ENCODE measurements around the gene TENM4. TPM values are rescaled to one million over a fixed set of nuclear protein-coding genes. Genes with fewer than 3 reads are reported as not detected.
"Not testable (repeated sequence)": the region's sequence is repeated elsewhere in the genome, so short reads cannot be mapped to it uniquely, and the experiment has no call there.

TENM4 gene
- polyA plus RNA-seq, 3 donors: 21.1 to 26.5 (median 26.0) TPM

DNA sequence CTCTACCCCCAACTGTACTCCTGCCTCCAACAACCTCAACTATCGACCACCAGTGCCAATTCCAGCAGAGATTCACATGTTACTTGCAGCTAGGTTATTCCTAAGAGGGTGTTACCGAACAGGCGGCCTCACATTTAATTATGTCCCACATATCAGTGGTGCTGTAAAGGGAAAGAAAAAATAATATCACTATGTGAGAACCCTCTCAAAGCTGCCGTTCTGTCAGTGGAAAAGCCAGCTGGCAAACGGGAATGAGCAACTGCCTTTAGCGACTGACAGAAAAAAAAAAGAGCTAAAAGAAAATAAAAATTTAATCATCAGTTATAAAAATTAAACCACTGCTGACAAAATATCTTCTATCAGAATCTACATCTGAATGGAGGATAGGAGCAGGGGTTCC, 595.3 kb downstream of the TENM4 start:
- no peak for DNase-seq

- DNase-seq: no peak
Observed at GRCh38 chr11:78841456-78842060, 599.3 kb downstream of the TENM4 start.

DNA sequence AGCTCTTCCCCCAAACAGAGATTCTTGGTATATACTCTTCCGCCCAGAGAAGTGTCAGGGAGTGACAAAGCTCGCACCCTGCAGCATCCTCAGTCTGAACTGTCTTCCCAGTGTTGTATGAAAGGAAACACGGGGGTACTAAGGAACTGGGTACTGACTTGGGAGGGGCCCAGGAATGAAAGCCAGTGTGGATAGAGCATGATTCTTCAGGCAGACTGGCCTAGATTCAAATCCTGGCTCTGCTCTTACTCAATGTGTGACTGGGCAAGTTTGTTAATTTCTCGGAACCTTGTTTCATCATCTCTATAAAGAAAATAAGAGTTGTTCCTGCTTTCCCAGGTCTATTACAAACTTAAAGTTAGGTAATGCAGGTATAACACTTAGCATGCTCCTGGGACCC, 600.2 kb downstream of the TENM4 start:
- DNase-seq: no peak

DNA sequence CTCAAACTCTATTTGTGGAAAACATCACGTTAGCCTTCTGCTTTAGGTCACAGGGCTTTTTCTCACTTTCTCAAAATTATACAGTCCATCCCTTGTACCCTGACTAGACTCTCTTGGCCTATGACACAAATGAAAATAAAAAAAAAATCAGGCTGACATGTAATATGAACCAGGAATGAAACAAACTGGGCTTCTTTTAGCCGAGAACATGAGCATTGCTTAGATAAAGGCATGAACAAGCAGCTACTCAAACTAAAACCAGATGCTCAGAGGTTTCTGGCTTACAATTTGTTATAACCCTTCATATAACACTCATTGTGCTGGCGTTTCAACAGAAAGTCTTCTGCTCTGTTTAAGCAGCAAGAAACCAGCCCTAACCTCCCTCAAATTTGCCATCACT, 600.6 kb downstream of the TENM4 start:
- DNase-seq: no peak

DNA sequence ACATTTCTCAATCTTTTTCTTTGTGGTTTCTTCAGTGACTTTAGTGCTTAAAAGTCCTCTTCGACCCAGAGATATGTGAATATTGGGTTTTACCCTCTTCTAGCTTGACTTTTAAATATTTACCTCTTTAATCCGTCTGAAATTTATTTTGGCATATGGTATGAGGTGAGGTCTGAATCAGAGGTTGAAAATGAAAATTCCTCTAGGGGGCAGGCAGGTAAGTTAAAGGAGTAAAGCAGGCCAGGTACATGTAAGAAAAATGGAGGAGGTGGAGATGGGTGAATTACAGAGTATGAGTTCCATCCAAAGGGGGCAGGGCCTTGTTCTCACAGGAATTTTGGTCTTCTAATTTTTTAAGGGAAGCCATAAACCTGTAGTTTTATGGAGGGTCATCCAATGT, 602.4 kb downstream of the TENM4 start:
- no peak for DNase-seq

DNA sequence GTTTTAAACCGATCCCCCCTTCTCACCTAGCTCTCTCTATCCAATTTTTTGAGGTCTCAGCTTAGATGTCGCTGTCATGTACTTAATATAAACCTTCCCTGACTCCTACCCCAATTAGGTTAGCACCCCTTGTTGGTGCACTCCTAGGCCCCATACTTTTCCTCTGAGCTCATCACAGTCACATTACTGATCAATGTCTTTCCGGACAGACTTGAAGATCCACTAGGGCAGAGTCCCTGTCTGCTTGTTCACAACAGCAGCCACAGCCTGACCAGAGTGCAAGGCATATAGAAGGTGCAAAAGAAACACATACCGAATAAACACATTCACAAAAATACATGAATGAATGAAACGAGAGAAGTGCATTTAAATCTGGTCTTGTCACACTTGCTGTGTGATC, 605.2 kb downstream of the TENM4 start:
- no peak for DNase-seq

GRCh38 chr11:78834886-78835285, 605.9 kb downstream of the TENM4 start:
- no peak for DNase-seq

DNA sequence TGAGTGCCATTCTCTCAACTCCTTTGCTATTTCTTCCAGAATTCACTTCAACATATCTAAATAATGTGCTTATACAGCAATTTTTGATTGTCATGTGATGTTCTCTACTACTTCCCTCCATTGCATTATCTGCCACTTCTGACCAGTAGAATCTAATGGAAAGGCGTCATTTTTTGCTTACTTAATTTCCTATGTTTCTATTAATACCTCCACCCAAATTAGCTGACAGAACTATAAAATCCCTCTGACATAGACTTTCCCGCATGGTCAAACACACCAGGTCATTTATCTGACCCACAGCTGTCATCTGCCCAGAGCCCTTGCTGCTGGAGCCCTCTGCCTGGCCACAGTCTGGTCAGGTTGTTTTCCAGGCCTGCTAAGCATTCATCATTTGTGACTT, 607.6 kb downstream of the TENM4 start:
- DNase-seq: no peak

GRCh38 chr11:78832226-78832947, 608.4 kb downstream of the TENM4 start:
- DNase-seq: no peak

- DNase-seq: no peak
Observed at GRCh38 chr11:78831571-78831970, 609.3 kb downstream of the TENM4 start.

GRCh38 chr11:78830277-78830819, 610.5 kb downstream of the TENM4 start:
- DNase-seq: no peak

DNA sequence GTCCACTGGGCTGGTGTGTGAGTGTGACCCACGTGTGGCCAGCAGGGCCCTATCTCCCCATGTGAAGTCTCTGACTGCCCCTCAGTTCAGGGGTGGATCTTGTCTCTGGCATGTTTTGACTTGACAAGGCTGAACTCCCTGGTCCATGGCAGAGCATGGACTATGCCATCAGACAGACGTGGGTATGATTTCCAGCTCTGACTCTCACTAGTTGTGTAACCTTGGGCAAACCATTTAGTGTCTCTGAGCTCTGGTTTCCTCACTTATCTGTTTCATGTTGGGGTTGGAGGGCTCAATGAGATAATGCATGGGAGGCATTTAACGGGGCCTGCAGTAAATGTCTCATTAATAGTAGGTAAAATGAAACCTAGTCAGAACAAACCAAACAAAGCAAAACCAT, 611.7 kb downstream of the TENM4 start:
- DNase-seq: no peak

GRCh38 chr11:78828676-78829075, 612.2 kb downstream of the TENM4 start:
- DNase-seq: no peak

DNA sequence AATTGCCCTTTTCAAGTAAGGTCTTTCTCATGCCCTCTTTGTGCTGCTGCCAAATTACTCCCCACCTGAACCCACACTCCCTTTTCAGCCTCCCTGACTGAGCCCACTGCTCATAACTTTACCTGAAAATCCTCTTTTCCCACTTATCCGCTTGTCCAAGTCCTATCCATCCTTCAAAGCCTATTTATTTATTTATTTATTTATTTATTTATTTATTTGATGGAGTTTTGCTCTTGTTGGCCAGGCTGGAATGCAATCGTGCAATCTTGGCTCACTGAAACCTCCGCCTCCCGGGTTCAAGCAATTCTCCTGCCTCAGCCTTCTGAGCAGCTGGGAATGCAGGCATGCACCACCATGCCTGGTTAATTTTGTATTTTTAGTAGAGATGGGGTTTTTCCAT, 613.5 kb downstream of the TENM4 start:
- not testable (repeated sequence) for DNase-seq

GRCh38 chr11:78825591-78826020, 615.2 kb downstream of the TENM4 start:
- no peak for DNase-seq

GRCh38 chr11:78823588-78823987, 617.2 kb downstream of the TENM4 start:
- DNase-seq: no peak

DNA sequence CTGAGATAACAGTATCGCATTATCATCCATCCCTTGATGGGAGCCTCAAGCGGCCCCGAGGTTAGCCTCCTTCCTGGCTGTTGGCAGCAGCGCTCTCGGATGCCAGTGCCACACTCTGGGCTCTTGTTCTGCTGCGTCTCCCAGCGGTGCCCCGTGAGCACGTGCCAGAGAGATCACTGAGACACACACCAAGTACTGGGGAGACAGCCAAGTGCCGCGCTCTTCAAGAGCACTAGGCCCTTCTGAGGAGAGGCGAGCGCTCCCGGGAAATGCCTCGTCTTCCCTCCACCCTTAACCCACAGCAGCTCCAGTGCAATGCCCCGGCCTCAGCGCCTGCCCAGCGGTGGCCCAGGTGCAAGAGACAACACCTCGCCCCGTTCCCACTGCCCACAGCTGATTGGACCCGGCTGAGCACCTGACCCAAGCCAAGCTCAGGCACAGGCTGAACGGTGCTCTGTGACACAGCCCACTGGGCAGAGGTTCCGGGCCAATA, 617.9 kb downstream of the TENM4 start:
- DNase-seq: no peak

DNA sequence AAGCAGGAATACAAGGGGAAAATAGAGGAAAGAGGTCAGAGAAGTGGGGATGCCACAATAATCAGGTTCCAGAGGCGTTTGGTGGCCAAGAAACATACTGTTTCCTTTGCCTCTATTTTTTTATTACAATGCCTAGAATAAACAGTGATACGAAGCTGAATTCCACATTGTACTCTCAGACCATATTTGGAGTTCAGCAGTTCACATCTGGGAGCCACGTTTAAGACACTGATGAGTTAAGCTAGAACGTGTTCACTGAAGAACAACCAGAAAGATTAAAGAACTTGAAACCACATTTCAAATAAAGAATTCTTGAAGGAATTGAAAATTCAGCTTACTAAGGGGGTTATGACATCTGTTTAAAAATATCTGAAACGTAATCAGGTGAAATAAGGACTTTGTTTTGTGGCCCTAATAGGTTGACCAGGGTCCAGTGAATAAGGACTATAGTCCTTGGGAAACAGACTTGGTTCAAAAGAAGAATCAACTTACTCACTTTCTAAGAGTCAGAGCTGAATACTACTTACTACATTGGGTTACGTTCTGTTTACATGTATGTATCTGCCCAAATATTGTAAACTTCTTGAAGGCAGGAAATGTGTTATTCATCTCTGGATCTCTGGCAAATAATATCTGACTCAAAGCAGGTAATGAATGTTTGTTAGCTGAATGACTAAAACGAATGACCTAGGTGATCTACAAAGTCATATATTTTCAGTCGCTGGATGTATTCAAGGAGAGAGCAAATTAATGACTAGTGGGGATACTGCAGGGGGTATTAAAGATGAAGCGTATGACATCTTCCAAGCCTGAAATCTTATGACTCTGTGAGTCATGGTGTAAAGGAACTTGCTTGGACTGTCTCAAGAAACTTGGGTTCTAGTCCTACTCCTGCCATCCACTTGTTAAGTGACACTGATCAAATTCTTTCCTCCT, 619.2 kb downstream of the TENM4 start:
- no peak for DNase-seq

DNA sequence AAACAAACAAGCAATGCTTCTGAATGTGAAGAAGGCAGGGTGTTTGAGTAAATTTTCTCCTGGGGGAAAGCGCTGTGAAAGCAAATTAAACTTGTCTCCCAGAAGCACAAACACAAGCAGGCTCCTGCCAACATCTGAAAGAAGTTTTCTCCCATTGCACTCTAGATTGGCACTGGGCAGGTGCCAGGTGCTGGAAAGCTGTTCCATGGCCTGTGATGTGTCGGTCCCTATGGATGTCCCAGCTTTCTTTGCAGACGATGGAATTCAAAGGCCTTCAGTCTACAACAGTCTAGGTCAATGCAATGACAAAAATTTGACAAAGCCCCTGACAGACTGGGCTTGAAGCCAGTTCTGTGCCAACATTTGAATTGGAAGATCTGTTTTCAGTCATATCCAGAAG, 620.1 kb downstream of the TENM4 start:
- DNase-seq: no peak

GRCh38 chr11:78818201-78818600, 622.6 kb downstream of the TENM4 start:
- DNase-seq: no peak

GRCh38 chr11:78815831-78816230, 625.0 kb downstream of the TENM4 start:
- no peak for DNase-seq
